H9 (cell line): ENCODE results near the gene TP73. TPM values are rescaled to one million over a fixed set of nuclear protein-coding genes. Genes with fewer than 3 reads are reported as not detected.

Experiments used
- DNase-seq: peaks from one replicate; pipeline ENCODE4 v3.0.0-alpha.2; 2017
- H2AFZ ChIP-seq: one replicate; pipeline ENCODE4 v1.6.1; 2013; ENCODE audit warnings: mild to moderate bottlenecking, low read length, control low read depth, moderate library complexity
- H2AK5ac ChIP-seq: 2 replicates; pipeline ENCODE4 v1.6.1; 2013; ENCODE audit warnings: low read length, control low read depth, mixed read lengths; ENCODE audit not compliant: insufficient read length
- H2BK120ac ChIP-seq: one replicate; pipeline ENCODE4 v1.6.1; 2013; ENCODE audit warnings: low read depth, mild to moderate bottlenecking, low read length, control low read depth, inconsistent platforms; ENCODE audit not compliant: poor library complexity, severe bottlenecking
- H2BK12ac ChIP-seq: 2 replicates; pipeline ENCODE4 v1.6.1; 2013; ENCODE audit warnings: low read length, control low read depth, mixed read lengths, low read depth; ENCODE audit not compliant: insufficient read length
- H2BK15ac ChIP-seq: 2 replicates; pipeline ENCODE4 v1.6.1; 2013; ENCODE audit warnings: low read depth, low read length, control low read depth
- H2BK20ac ChIP-seq: one replicate; pipeline ENCODE4 v1.6.1; 2013; ENCODE audit warnings: low read depth, mild to moderate bottlenecking, low read length, control low read depth, inconsistent platforms; ENCODE audit not compliant: poor library complexity, severe bottlenecking
- H2BK5ac ChIP-seq: 2 replicates; pipeline ENCODE4 v1.6.1; 2013; ENCODE audit warnings: low read length, control low read depth, mixed read lengths; ENCODE audit not compliant: insufficient read length
- H3K14ac ChIP-seq: 2 replicates; pipeline ENCODE4 v1.6.1; 2013; ENCODE audit warnings: low read length, control low read depth; ENCODE audit not compliant: insufficient read depth
- H3K18ac ChIP-seq: 2 replicates; pipeline ENCODE4 v1.6.1; 2013; ENCODE audit warnings: low read depth, mild to moderate bottlenecking, mixed read lengths, low read length, control low read depth; ENCODE audit not compliant: insufficient read length
- H3K23ac ChIP-seq: 2 replicates; pipeline ENCODE4 v1.6.1; 2013; ENCODE audit warnings: low read length, control low read depth, mixed read lengths, low read depth; ENCODE audit not compliant: insufficient read length
- H3K23me2 ChIP-seq: 2 replicates; pipeline ENCODE4 v1.6.1; 2013; ENCODE audit warnings: low read depth, mild to moderate bottlenecking, mixed read lengths, low read length, control low read depth; ENCODE audit not compliant: insufficient read length, poor library complexity, severe bottlenecking
- H3K27ac ChIP-seq: 2 replicates; pipeline ENCODE4 v1.5.1; 2013; ENCODE audit warnings: low read length, control low read depth, mixed read lengths, low read depth; ENCODE audit not compliant: insufficient read length
- H3K27me3 ChIP-seq: 2 replicates; pipeline ENCODE4 v1.6.1; 2013; ENCODE audit warnings: low read length, control low read depth, inconsistent platforms; ENCODE audit not compliant: insufficient read depth
- H3K4ac ChIP-seq: 2 replicates; pipeline ENCODE4 v1.6.1; 2013; ENCODE audit warnings: low read depth, mild to moderate bottlenecking, control low read depth, inconsistent platforms, low read length, moderate library complexity
- H3K4me1 ChIP-seq: 2 replicates; pipeline ENCODE4 v1.6.1; 2013; ENCODE audit warnings: low read length, control low read depth, inconsistent platforms; ENCODE audit not compliant: insufficient read depth
- H3K4me2 ChIP-seq: 2 replicates; pipeline ENCODE4 v1.6.1; 2013; ENCODE audit warnings: low read length, control low read depth, mixed read lengths; ENCODE audit not compliant: insufficient read length, insufficient read depth
- H3K56ac ChIP-seq: 2 replicates; pipeline ENCODE4 v1.6.1; 2013; ENCODE audit warnings: low read depth, mild to moderate bottlenecking, mixed read lengths, low read length, control low read depth; ENCODE audit not compliant: insufficient read length
- H3K79me1 ChIP-seq: 2 replicates; pipeline ENCODE4 v1.6.1; 2013; ENCODE audit warnings: low read depth, mild to moderate bottlenecking, moderate library complexity, low read length, control low read depth, inconsistent platforms; ENCODE audit not compliant: insufficient read depth, poor library complexity, severe bottlenecking
- H3K79me2 ChIP-seq: 2 replicates; pipeline ENCODE4 v1.6.1; 2013; ENCODE audit warnings: low read length, control low read depth, inconsistent platforms; ENCODE audit not compliant: insufficient read depth
- H3K9ac ChIP-seq: 2 replicates; pipeline ENCODE4 v1.6.1; 2013; ENCODE audit warnings: low read length, control low read depth, mixed read lengths; ENCODE audit not compliant: insufficient read length; ENCODE audit errors: extremely low read depth
- H3K9me3 ChIP-seq: one replicate; pipeline ENCODE4 v1.6.1; 2013; ENCODE audit warnings: low read depth, low read length, inconsistent platforms; ENCODE audit not compliant: control insufficient read depth
- H3T11ph ChIP-seq: one replicate; pipeline ENCODE4 v1.6.1; 2013; ENCODE audit warnings: mild to moderate bottlenecking, low read length, control low read depth, inconsistent platforms
- H4K20me1 ChIP-seq: one replicate; pipeline ENCODE4 v1.6.1; 2013; ENCODE audit not compliant: control insufficient read depth, insufficient read length, insufficient read depth
- H4K5ac ChIP-seq: 2 replicates; pipeline ENCODE4 v1.6.1; 2013; ENCODE audit warnings: low read depth, mild to moderate bottlenecking, mixed read lengths, low read length, control low read depth; ENCODE audit not compliant: insufficient read length
- H4K8ac ChIP-seq: replicated peaks from 2 replicates; pipeline ENCODE4 v1.6.1; 2013; ENCODE audit warnings: low read length, control low read depth, mixed read lengths, low read depth; ENCODE audit not compliant: insufficient read length
- H4K91ac ChIP-seq: 2 replicates; pipeline ENCODE4 v1.6.1; 2013; ENCODE audit warnings: low read depth, mild to moderate bottlenecking, moderate library complexity, mixed read lengths, low read length, control low read depth; ENCODE audit not compliant: insufficient read length
- H3K27ac Mint-ChIP-seq, 3 experiments: 2 replicates in 2 of 3; 3 replicates in 1 of 3; pipeline ENCODE4 v1.8.0; 2020 to 2021; ENCODE audit warnings: mixed read lengths in 3 of 3, mild to moderate bottlenecking in 1 of 3, moderate library complexity in 1 of 3
- H3K27me3 Mint-ChIP-seq: 2 replicates; pipeline ENCODE4 v1.8.0; 2021; ENCODE audit warnings: low read depth, mild to moderate bottlenecking, moderate library complexity, mixed read lengths
- H3K36me3 Mint-ChIP-seq, 3 experiments: 2 replicates in 2 of 3; 3 replicates in 1 of 3; pipeline ENCODE4 v1.8.0; 2020 to 2021; ENCODE audit warnings: low read depth in 3 of 3, mixed read lengths in 3 of 3; ENCODE audit not compliant: insufficient read depth in 1 of 3
- H3K4me1 Mint-ChIP-seq, 2 experiments: 2 replicates each; pipeline ENCODE4 v1.8.0; 2020; ENCODE audit warnings: mixed read lengths in 2 of 2
- H3K4me3 Mint-ChIP-seq, 2 experiments: 2 replicates in 1 of 2; 3 replicates in 1 of 2; pipeline ENCODE4 v1.8.0; 2020 to 2021; ENCODE audit warnings: mild to moderate bottlenecking in 2 of 2, mixed read lengths in 2 of 2, moderate library complexity in 1 of 2
- H3K9me3 Mint-ChIP-seq, 2 experiments: 2 replicates in 1 of 2; 3 replicates in 1 of 2; pipeline ENCODE4 v1.8.0; 2020; ENCODE audit warnings: mild to moderate bottlenecking in 2 of 2, mixed read lengths in 2 of 2, moderate library complexity in 1 of 2
- WGBS: extraction: QIAGEN DNeasy Blood & Tissue Kit; methylation state at CpG from one replicate; pipeline ENCODE4 v1.1.7; 2013; ENCODE audit warnings: missing lambda C conversion rate, low lambda C conversion rate, mixed read lengths; ENCODE audit not compliant: insufficient read length; ENCODE audit errors: extremely low coverage; 5-methylcytosine and 5-hydroxymethylcytosine counted together
- total RNA-seq: library from RNA; stranded (reverse); gene quantifications from 2 replicates; pipeline ENCODE4 v1.2.1, GENCODE V29; 2021
- TF ChIP-seq, protein P1 (sequence below): fragments of 200-600 bp; sonication (generic); conservative IDR thresholded peaks from 3 replicates; pipeline ENCODE4 v1.8.0; 2021; ENCODE audit warnings: antibody characterized with exemption, mild to moderate bottlenecking

The TP73 gene
- total RNA-seq, 1 experiment from 2014 or later: 4.7 TPM

DNA sequence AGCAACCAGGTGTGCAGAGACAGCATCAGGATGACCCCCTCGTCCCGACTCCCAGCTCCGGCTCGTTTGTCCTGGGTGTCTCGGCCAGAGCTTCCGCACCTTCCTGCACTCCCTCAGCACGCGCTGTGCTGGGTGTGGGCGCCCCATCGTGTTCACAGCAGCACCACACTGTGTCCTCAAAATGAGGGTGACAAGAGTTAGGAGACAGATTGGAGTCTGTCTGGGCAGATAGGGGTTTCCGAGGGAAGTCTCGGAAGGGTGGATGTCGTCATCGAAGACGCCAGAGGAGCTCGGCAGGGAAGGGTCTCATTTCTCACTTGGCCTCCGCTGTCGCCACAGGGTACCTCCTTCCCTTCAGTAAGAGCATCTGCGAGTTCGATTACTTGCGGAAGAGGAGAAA is 104.1 kb downstream of the TP73 start:
- H3K14ac ChIP-seq: no peak overlapping the region
- no CpG with 5 or more reads among the region's 21 CpGs for WGBS
- peaks cover 4 to 8% of the 10 kb centered on the region in 2 experiments; a peak in 2 of 5 replicates for H3K9me3 Mint-ChIP-seq
- no peak overlapping the region for H2BK15ac ChIP-seq
- no peaks in the 10 kb centered on the region for H4K20me1 ChIP-seq
- H4K91ac ChIP-seq: peak overlapping the region; percentile 8
- H3K4me2 ChIP-seq: no peak overlapping the region
- H3K27me3 Mint-ChIP-seq: peaks cover 51% of the 10 kb centered on the region
- H3K36me3 Mint-ChIP-seq: no peaks in the 10 kb centered on the region
- H3K23ac ChIP-seq: no peak overlapping the region
- H3K27ac Mint-ChIP-seq: no peak overlapping the region
- H3K27me3 ChIP-seq: no peaks in the 10 kb centered on the region
- TF ChIP-seq, protein P1, sequence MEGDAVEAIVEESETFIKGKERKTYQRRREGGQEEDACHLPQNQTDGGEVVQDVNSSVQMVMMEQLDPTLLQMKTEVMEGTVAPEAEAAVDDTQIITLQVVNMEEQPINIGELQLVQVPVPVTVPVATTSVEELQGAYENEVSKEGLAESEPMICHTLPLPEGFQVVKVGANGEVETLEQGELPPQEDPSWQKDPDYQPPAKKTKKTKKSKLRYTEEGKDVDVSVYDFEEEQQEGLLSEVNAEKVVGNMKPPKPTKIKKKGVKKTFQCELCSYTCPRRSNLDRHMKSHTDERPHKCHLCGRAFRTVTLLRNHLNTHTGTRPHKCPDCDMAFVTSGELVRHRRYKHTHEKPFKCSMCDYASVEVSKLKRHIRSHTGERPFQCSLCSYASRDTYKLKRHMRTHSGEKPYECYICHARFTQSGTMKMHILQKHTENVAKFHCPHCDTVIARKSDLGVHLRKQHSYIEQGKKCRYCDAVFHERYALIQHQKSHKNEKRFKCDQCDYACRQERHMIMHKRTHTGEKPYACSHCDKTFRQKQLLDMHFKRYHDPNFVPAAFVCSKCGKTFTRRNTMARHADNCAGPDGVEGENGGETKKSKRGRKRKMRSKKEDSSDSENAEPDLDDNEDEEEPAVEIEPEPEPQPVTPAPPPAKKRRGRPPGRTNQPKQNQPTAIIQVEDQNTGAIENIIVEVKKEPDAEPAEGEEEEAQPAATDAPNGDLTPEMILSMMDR: no peak
- DNase-seq: no peak
- peaks cover 0 to 1% of the 10 kb centered on the region in 2 experiments; a peak in 3 of 4 replicates for H3K4me1 Mint-ChIP-seq
- H2BK12ac ChIP-seq: no peak overlapping the region
- H2AFZ ChIP-seq: no peak overlapping the region
- H3K4me3 Mint-ChIP-seq: no peak overlapping the region
- no peaks in the 10 kb centered on the region for H3K79me1 ChIP-seq
- no peak overlapping the region for H3K4ac ChIP-seq
- no peak overlapping the region for H4K8ac ChIP-seq
- no peak overlapping the region for H3K56ac ChIP-seq
- no peak overlapping the region for H3T11ph ChIP-seq
- H3K23me2 ChIP-seq: no peaks in the 10 kb centered on the region
- no peak overlapping the region for H2BK5ac ChIP-seq
- no peak overlapping the region for H2AK5ac ChIP-seq
- no peak overlapping the region for H3K18ac ChIP-seq
- no peak overlapping the region for H2BK120ac ChIP-seq
- H2BK20ac ChIP-seq: no peak overlapping the region
- H3K79me2 ChIP-seq: no peaks in the 10 kb centered on the region
- no peak overlapping the region for H3K9ac ChIP-seq
- no peak overlapping the region for H4K5ac ChIP-seq
- no peak overlapping the region for H3K27ac ChIP-seq
- H3K9me3 ChIP-seq: no peaks in the 10 kb centered on the region
- H3K4me1 ChIP-seq: no peaks in the 10 kb centered on the region
